ENCODE data around the gene SMARCE1. TPM values are rescaled to one million over a fixed set of nuclear protein-coding genes. Genes with fewer than 3 reads are reported as not detected.

Gene SMARCE1
- total RNA-seq, 2 experiments from 2014 or later: 90.7 to 110 TPM

- Mint-ChIP-seq H3K27ac (peak overlapping the region; percentile 81), H3K27me3 (no peaks in the 10 kb centered on the region), H3K36me3 (no peaks in the 10 kb centered on the region), H3K4me1 (peaks cover 68% of the 10 kb centered on the region), H3K9me3 (ENCODE audit: low read depth) (no peaks in the 10 kb centered on the region), H3K4me3 (no peak overlapping the region)
- CTCF ChIA-PET: interaction anchor here (0.9 to 5.2 kb wide), 5 partner anchors 10 to 190 kb away, joined by 3 to 44 read pairs (median 4); no protein-coding TSS in a partner anchor
- no peak for ATAC-seq
- DNase-seq: no peak
These were observed 34.0 kb downstream of the SMARCE1 start for GRCh38 chr17:40613467-40614154.

- H3K4me3 Mint-ChIP-seq: peak overlapping the region; percentile 36
- no peak for DNase-seq
- H3K4me1 Mint-ChIP-seq: peaks cover 76% of the 10 kb centered on the region
- H3K9me3 Mint-ChIP-seq (ENCODE audit: low read depth): no peaks in the 10 kb centered on the region
- peak overlapping the region; percentile 81 for H3K27ac Mint-ChIP-seq
- H3K27me3 Mint-ChIP-seq: no peaks in the 10 kb centered on the region
- no peaks in the 10 kb centered on the region for H3K36me3 Mint-ChIP-seq
- no peak for ATAC-seq
- CTCF ChIA-PET: interaction anchor here (0.6 to 5.2 kb wide), 5 partner anchors 9 to 175 kb away, joined by 3 to 44 read pairs (median 3); no protein-coding TSS in a partner anchor
These were observed 34.9 kb downstream of the SMARCE1 start for GRCh38 chr17:40612599-40613244.

GRCh38 chr17:40611840-40612474, 35.7 kb downstream of the SMARCE1 start:
- ATAC-seq: no peak
- Mint-ChIP-seq H3K36me3 (no peaks in the 10 kb centered on the region), H3K9me3 (ENCODE audit: low read depth) (no peaks in the 10 kb centered on the region), H3K4me1 (peaks cover 84% of the 10 kb centered on the region), H3K27ac (peak overlapping the region; percentile 21), H3K4me3 (no peak overlapping the region), H3K27me3 (no peaks in the 10 kb centered on the region)
- no peak for DNase-seq
- CTCF ChIA-PET: interaction anchor here (0.9 to 1.4 kb wide), 4 partner anchors 8 to 35 kb away, joined by 3 to 4 read pairs (median 3); no protein-coding TSS in a partner anchor

DNA sequence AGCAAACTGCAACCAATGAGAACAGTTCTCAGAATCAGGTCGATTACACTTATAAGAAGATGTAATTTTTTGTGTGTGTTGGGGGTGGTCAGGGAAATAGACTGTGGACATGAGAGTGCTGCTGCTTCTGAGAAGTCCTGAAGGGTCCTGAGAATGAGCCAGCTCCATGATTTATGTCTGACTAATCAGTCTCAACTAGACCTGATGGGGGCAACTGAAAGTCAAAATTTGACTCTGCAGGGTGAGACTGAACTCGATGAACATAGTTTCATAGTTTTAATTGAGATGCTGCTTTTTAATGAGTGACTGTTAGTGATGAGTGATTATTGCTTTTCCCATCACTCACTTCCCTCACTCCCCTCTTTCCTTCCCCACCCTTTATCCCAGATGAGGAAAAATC, 37.3 kb downstream of the SMARCE1 start:
- Mint-ChIP-seq H3K27ac (peak overlapping the region; percentile 76), H3K4me3 (peak overlapping the region; percentile 16), H3K4me1 (peaks cover 92% of the 10 kb centered on the region), H3K27me3 (no peaks in the 10 kb centered on the region), H3K9me3 (ENCODE audit: low read depth) (no peaks in the 10 kb centered on the region), H3K36me3 (no peaks in the 10 kb centered on the region)
- ATAC-seq (peak; percentile 35), DNase-seq (no peak)
- CTCF ChIA-PET: interaction anchor here (0.6 to 1.5 kb wide), 6 partner anchors 9 to 1009 kb away, joined by 3 to 6 read pairs (median 4); no protein-coding TSS in a partner anchor

DNA sequence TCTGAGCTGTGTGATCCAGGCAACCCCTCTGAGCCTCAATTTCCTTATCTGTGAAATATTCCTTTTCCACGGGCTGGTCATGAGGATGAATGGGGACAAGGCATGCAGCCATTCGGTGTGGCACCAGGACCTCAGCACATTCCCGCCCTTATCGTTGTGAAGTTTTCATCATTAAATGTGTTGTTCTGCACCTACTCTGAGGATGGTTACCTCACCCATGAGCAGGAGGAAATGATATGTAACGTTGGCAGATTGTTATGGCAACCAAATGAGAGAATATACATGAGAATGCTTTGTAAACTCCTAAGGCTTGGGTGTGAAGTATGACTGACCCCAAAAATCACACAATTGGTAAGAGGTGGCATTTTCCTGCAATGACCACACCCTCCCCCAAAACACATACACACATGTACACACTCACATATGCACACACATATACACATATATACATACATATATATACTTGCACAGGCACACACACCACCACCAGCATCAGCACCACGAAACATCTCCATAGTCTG, 39.5 kb downstream of the SMARCE1 start:
- peak overlapping the region; percentile 76 for H3K27ac Mint-ChIP-seq
- H3K4me3 Mint-ChIP-seq: no peak overlapping the region
- CTCF ChIA-PET: interaction anchor here (1.2 to 1.6 kb wide), 3 partner anchors 12 to 45 kb away, joined by 3 to 16 read pairs (median 5); no protein-coding TSS in a partner anchor
- H3K9me3 Mint-ChIP-seq (ENCODE audit: low read depth): no peaks in the 10 kb centered on the region
- peaks cover 4% of the 10 kb centered on the region for H3K36me3 Mint-ChIP-seq
- H3K4me1 Mint-ChIP-seq: peaks cover 94% of the 10 kb centered on the region
- ATAC-seq (peak; percentile 76), DNase-seq (peak; percentile 65)
- H3K27me3 Mint-ChIP-seq: no peaks in the 10 kb centered on the region

- no peaks in the 10 kb centered on the region for H3K27me3 Mint-ChIP-seq
- H3K27ac Mint-ChIP-seq: peak overlapping the region; percentile 76
- no peak overlapping the region for H3K4me3 Mint-ChIP-seq
- peaks cover 94% of the 10 kb centered on the region for H3K4me1 Mint-ChIP-seq
- ATAC-seq (peak; percentile 37), DNase-seq (peak; percentile 67)
- CTCF ChIA-PET: interaction anchor here (0.5 to 1.6 kb wide), 5 partner anchors 10 to 250 kb away, joined by 3 to 16 read pairs (median 5); no protein-coding TSS in a partner anchor
- no peaks in the 10 kb centered on the region for H3K9me3 Mint-ChIP-seq (ENCODE audit: low read depth)
- H3K36me3 Mint-ChIP-seq: peaks cover 4% of the 10 kb centered on the region
These were observed 40.0 kb downstream of the SMARCE1 start for GRCh38 chr17:40607641-40608040.

- Mint-ChIP-seq H3K27ac (peak overlapping the region; percentile 76), H3K27me3 (no peaks in the 10 kb centered on the region), H3K36me3 (peaks cover 4% of the 10 kb centered on the region), H3K4me1 (peaks cover 96% of the 10 kb centered on the region), H3K4me3 (no peak overlapping the region), H3K9me3 (ENCODE audit: low read depth) (no peaks in the 10 kb centered on the region)
- CTCF ChIA-PET: interaction anchor here (0.5 to 1.6 kb wide), 4 partner anchors 9 to 249 kb away, joined by 3 to 16 read pairs (median 4); no protein-coding TSS in a partner anchor
- DNase-seq: no peak
- no peak for ATAC-seq
These were observed 40.9 kb downstream of the SMARCE1 start for GRCh38 chr17:40606548-40607353.

DNA sequence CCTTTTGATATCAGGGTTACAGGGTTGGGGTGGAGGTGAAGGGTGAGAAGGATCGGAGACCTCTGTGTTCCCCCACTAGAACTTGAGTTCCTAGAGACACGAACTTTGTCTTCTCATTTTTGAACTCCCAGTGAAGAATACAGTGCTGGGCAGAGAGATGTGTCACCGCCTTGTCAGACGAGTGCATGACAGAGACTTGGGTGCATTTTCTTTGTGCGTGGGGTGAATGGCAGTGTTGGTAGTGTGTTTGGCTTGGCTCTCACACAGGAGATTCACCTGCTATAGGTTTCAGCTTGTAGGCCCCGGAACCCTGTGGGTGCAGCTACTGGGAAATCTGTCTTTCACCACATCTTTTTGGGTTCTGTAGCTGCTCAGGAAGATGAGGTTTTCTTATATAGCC, 42.3 kb downstream of the SMARCE1 start:
- Mint-ChIP-seq H3K4me3 (peak overlapping the region; percentile 33), H3K27me3 (no peaks in the 10 kb centered on the region), H3K9me3 (ENCODE audit: low read depth) (no peaks in the 10 kb centered on the region), H3K4me1 (peaks cover 97% of the 10 kb centered on the region), H3K36me3 (peaks cover 7% of the 10 kb centered on the region), H3K27ac (peak overlapping the region; percentile 92)
- ATAC-seq: peak; percentile 42
- DNase-seq: peak; percentile 78
- CTCF ChIA-PET: interaction anchor here (1.2 to 4.6 kb wide), 4 partner anchors 9 to 42 kb away, joined by 3 to 52 read pairs (median 16); partner anchors contain the start of gene CCR7

DNA sequence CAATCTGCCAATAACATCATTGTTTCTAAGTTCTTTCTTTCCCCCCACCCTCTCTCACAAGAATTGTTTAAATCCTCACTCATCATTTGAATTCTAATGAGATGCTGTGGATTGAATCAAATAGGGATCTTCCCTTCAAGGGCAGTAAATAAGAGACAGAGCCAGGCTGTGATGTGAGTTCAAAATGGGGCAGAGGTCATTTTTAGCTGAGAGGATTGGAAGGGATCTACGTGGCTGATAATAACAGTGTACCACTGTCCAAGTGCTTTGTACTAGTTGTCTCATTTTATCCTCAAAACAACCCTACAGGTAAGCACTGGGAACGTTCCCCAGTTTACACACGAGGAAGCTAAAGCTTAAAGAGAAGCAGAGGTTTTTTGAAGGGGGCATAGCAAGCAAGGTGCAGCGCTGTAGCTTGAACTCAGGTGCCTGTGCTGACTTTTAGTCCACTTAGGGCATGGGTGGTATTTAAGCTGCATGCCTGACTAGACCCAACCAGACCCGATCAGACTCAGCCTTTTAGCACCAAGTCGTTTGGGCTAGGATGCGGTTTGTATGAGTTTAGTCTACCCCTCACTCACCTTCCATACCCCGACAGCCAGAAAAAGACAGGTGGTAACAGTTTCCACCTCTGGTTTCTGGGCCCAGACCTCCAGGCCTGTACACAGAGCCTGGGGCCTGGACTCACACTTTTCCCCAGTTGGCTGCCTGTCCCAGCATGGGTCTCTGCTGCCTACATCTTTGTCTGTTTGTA, 43.1 kb downstream of the SMARCE1 start:
- Mint-ChIP-seq H3K9me3 (ENCODE audit: low read depth) (no peaks in the 10 kb centered on the region), H3K4me1 (peaks cover 97% of the 10 kb centered on the region), H3K27me3 (no peaks in the 10 kb centered on the region), H3K27ac (peak overlapping the region; percentile 92), H3K4me3 (no peak overlapping the region), H3K36me3 (peaks cover 7% of the 10 kb centered on the region)
- DNase-seq: no peak
- no peak for ATAC-seq
- CTCF ChIA-PET: interaction anchor here (0.9 to 4.6 kb wide), 8 partner anchors 10 to 55 kb away, joined by 3 to 52 read pairs (median 3); partner anchors contain the start of gene CCR7

DNA sequence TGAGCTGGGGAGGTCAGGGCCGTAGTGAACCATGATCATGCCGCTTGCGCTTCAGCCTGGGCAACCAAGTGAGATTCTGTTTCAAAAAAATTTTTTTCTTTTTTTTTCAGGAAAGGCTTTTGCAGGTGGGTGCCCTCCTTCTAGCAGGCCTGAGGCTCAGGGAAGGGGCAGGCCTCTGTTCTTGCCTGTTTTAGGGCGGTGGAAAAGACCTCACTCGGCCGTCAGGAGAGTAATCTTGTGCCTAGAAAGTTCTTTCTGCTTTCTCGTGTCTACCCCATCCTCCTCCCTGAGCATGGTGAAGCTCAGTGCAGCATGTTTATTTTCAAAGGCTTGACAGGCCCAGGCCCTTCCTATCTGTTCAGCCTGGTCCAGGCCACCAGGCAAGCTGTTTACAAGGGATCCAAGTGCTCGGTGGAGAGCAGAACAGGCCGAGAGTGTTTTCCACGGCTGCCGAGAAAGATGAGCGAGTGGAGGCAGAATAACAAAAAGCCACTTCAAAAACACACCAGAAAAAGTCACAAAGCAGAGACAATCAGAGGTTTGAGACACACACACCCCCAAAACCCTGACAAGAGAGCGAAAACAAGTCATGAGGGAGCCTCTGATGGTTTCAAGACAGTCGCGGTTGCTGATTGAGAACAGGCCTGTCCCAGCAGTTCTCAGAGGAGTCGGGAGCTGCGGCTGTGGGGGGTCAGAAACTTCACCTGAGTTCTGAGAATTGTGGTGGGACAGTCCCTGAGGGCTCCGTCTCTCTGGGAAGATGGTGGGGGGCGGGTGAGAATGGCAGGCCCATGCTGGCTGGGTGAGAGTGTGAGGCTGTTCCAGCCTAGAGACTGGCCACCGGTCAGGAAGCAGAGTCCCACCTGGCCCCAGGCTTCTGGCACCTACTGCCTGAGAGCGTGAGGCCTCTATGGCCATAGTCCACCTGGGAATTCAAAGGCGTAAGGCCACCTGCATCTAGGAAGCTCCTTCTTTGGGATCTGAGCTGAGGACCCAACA, 44.9 kb downstream of the SMARCE1 start:
- Mint-ChIP-seq H3K36me3 (peaks cover 7% of the 10 kb centered on the region), H3K27me3 (no peaks in the 10 kb centered on the region), H3K9me3 (ENCODE audit: low read depth) (no peaks in the 10 kb centered on the region), H3K27ac (peak overlapping the region; percentile 92), H3K4me3 (peak overlapping the region; percentile 45), H3K4me1 (peaks cover 97% of the 10 kb centered on the region)
- DNase-seq (peak; percentile 79), ATAC-seq (peak; percentile 32)
- CTCF ChIA-PET: interaction anchor here (0.9 to 4.6 kb wide), 9 partner anchors 12 to 411 kb away, joined by 3 to 52 read pairs (median 3); partner anchors contain the start of gene CCR7

All from activated CD8-positive, alpha-beta memory T cell treated with anti-CD3 and anti-CD28 coated beads, Interleukin-2, amount 10 ng/mL, durations not matched to agents 7 days and 5 days (primary cell).